H9 (cell line): ENCODE results near the gene MRLN. TPM values are rescaled to one million over a fixed set of nuclear protein-coding genes. Genes with fewer than 3 reads are reported as not detected.

Experiments
- DNase-seq: peaks from one replicate; pipeline ENCODE4 v3.0.0-alpha.2; 2017
- H2AFZ ChIP-seq: one replicate; pipeline ENCODE4 v1.6.1; 2013; ENCODE audit warnings: mild to moderate bottlenecking, low read length, control low read depth, moderate library complexity
- H2AK5ac ChIP-seq: 2 replicates; pipeline ENCODE4 v1.6.1; 2013; ENCODE audit warnings: low read length, control low read depth, mixed read lengths; ENCODE audit not compliant: insufficient read length
- H2BK120ac ChIP-seq: one replicate; pipeline ENCODE4 v1.6.1; 2013; ENCODE audit warnings: low read depth, mild to moderate bottlenecking, low read length, control low read depth, inconsistent platforms; ENCODE audit not compliant: poor library complexity, severe bottlenecking
- H2BK12ac ChIP-seq: 2 replicates; pipeline ENCODE4 v1.6.1; 2013; ENCODE audit warnings: low read length, control low read depth, mixed read lengths, low read depth; ENCODE audit not compliant: insufficient read length
- H2BK15ac ChIP-seq: 2 replicates; pipeline ENCODE4 v1.6.1; 2013; ENCODE audit warnings: low read depth, low read length, control low read depth
- H2BK20ac ChIP-seq: one replicate; pipeline ENCODE4 v1.6.1; 2013; ENCODE audit warnings: low read depth, mild to moderate bottlenecking, low read length, control low read depth, inconsistent platforms; ENCODE audit not compliant: poor library complexity, severe bottlenecking
- H2BK5ac ChIP-seq: 2 replicates; pipeline ENCODE4 v1.6.1; 2013; ENCODE audit warnings: low read length, control low read depth, mixed read lengths; ENCODE audit not compliant: insufficient read length
- H3K14ac ChIP-seq: 2 replicates; pipeline ENCODE4 v1.6.1; 2013; ENCODE audit warnings: low read length, control low read depth; ENCODE audit not compliant: insufficient read depth
- H3K18ac ChIP-seq: 2 replicates; pipeline ENCODE4 v1.6.1; 2013; ENCODE audit warnings: low read depth, mild to moderate bottlenecking, mixed read lengths, low read length, control low read depth; ENCODE audit not compliant: insufficient read length
- H3K23ac ChIP-seq: 2 replicates; pipeline ENCODE4 v1.6.1; 2013; ENCODE audit warnings: low read length, control low read depth, mixed read lengths, low read depth; ENCODE audit not compliant: insufficient read length
- H3K23me2 ChIP-seq: 2 replicates; pipeline ENCODE4 v1.6.1; 2013; ENCODE audit warnings: low read depth, mild to moderate bottlenecking, mixed read lengths, low read length, control low read depth; ENCODE audit not compliant: insufficient read length, poor library complexity, severe bottlenecking
- H3K27ac ChIP-seq: 2 replicates; pipeline ENCODE4 v1.5.1; 2013; ENCODE audit warnings: low read length, control low read depth, mixed read lengths, low read depth; ENCODE audit not compliant: insufficient read length
- H3K27me3 ChIP-seq: 2 replicates; pipeline ENCODE4 v1.6.1; 2013; ENCODE audit warnings: low read length, control low read depth, inconsistent platforms; ENCODE audit not compliant: insufficient read depth
- H3K4ac ChIP-seq: 2 replicates; pipeline ENCODE4 v1.6.1; 2013; ENCODE audit warnings: low read depth, mild to moderate bottlenecking, control low read depth, inconsistent platforms, low read length, moderate library complexity
- H3K4me1 ChIP-seq: 2 replicates; pipeline ENCODE4 v1.6.1; 2013; ENCODE audit warnings: low read length, control low read depth, inconsistent platforms; ENCODE audit not compliant: insufficient read depth
- H3K4me2 ChIP-seq: 2 replicates; pipeline ENCODE4 v1.6.1; 2013; ENCODE audit warnings: low read length, control low read depth, mixed read lengths; ENCODE audit not compliant: insufficient read length, insufficient read depth
- H3K56ac ChIP-seq: 2 replicates; pipeline ENCODE4 v1.6.1; 2013; ENCODE audit warnings: low read depth, mild to moderate bottlenecking, mixed read lengths, low read length, control low read depth; ENCODE audit not compliant: insufficient read length
- H3K79me1 ChIP-seq: 2 replicates; pipeline ENCODE4 v1.6.1; 2013; ENCODE audit warnings: low read depth, mild to moderate bottlenecking, moderate library complexity, low read length, control low read depth, inconsistent platforms; ENCODE audit not compliant: insufficient read depth, poor library complexity, severe bottlenecking
- H3K79me2 ChIP-seq: 2 replicates; pipeline ENCODE4 v1.6.1; 2013; ENCODE audit warnings: low read length, control low read depth, inconsistent platforms; ENCODE audit not compliant: insufficient read depth
- H3K9ac ChIP-seq: 2 replicates; pipeline ENCODE4 v1.6.1; 2013; ENCODE audit warnings: low read length, control low read depth, mixed read lengths; ENCODE audit not compliant: insufficient read length; ENCODE audit errors: extremely low read depth
- H3K9me3 ChIP-seq: one replicate; pipeline ENCODE4 v1.6.1; 2013; ENCODE audit warnings: low read depth, low read length, inconsistent platforms; ENCODE audit not compliant: control insufficient read depth
- H3T11ph ChIP-seq: one replicate; pipeline ENCODE4 v1.6.1; 2013; ENCODE audit warnings: mild to moderate bottlenecking, low read length, control low read depth, inconsistent platforms
- H4K20me1 ChIP-seq: one replicate; pipeline ENCODE4 v1.6.1; 2013; ENCODE audit not compliant: control insufficient read depth, insufficient read length, insufficient read depth
- H4K5ac ChIP-seq: 2 replicates; pipeline ENCODE4 v1.6.1; 2013; ENCODE audit warnings: low read depth, mild to moderate bottlenecking, mixed read lengths, low read length, control low read depth; ENCODE audit not compliant: insufficient read length
- H4K8ac ChIP-seq: replicated peaks from 2 replicates; pipeline ENCODE4 v1.6.1; 2013; ENCODE audit warnings: low read length, control low read depth, mixed read lengths, low read depth; ENCODE audit not compliant: insufficient read length
- H4K91ac ChIP-seq: 2 replicates; pipeline ENCODE4 v1.6.1; 2013; ENCODE audit warnings: low read depth, mild to moderate bottlenecking, moderate library complexity, mixed read lengths, low read length, control low read depth; ENCODE audit not compliant: insufficient read length
- H3K27ac Mint-ChIP-seq, 3 experiments: 2 replicates in 2 of 3; 3 replicates in 1 of 3; pipeline ENCODE4 v1.8.0; 2020 to 2021; ENCODE audit warnings: mixed read lengths in 3 of 3, mild to moderate bottlenecking in 1 of 3, moderate library complexity in 1 of 3
- H3K27me3 Mint-ChIP-seq: 2 replicates; pipeline ENCODE4 v1.8.0; 2021; ENCODE audit warnings: low read depth, mild to moderate bottlenecking, moderate library complexity, mixed read lengths
- H3K36me3 Mint-ChIP-seq, 3 experiments: 2 replicates in 2 of 3; 3 replicates in 1 of 3; pipeline ENCODE4 v1.8.0; 2020 to 2021; ENCODE audit warnings: low read depth in 3 of 3, mixed read lengths in 3 of 3; ENCODE audit not compliant: insufficient read depth in 1 of 3
- H3K4me1 Mint-ChIP-seq, 2 experiments: 2 replicates each; pipeline ENCODE4 v1.8.0; 2020; ENCODE audit warnings: mixed read lengths in 2 of 2
- H3K4me3 Mint-ChIP-seq, 2 experiments: 2 replicates in 1 of 2; 3 replicates in 1 of 2; pipeline ENCODE4 v1.8.0; 2020 to 2021; ENCODE audit warnings: mild to moderate bottlenecking in 2 of 2, mixed read lengths in 2 of 2, moderate library complexity in 1 of 2
- H3K9me3 Mint-ChIP-seq, 2 experiments: 2 replicates in 1 of 2; 3 replicates in 1 of 2; pipeline ENCODE4 v1.8.0; 2020; ENCODE audit warnings: mild to moderate bottlenecking in 2 of 2, mixed read lengths in 2 of 2, moderate library complexity in 1 of 2
- CTCF ChIP-seq: fragments of 200-600 bp; sonication (generic); conservative IDR thresholded peaks from 3 replicates; pipeline ENCODE4 v1.8.0; 2021; ENCODE audit warnings: antibody characterized with exemption, mild to moderate bottlenecking
- WGBS: extraction: QIAGEN DNeasy Blood & Tissue Kit; methylation state at CpG from one replicate; pipeline ENCODE4 v1.1.7; 2013; ENCODE audit warnings: missing lambda C conversion rate, low lambda C conversion rate, mixed read lengths; ENCODE audit not compliant: insufficient read length; ENCODE audit errors: extremely low coverage; 5-methylcytosine and 5-hydroxymethylcytosine counted together
- total RNA-seq: library from RNA; stranded (reverse); gene quantifications from 2 replicates; pipeline ENCODE4 v1.2.1, GENCODE V29; 2021

The MRLN gene
- total RNA-seq, 1 experiment from 2014 or later = not detected

DNA sequence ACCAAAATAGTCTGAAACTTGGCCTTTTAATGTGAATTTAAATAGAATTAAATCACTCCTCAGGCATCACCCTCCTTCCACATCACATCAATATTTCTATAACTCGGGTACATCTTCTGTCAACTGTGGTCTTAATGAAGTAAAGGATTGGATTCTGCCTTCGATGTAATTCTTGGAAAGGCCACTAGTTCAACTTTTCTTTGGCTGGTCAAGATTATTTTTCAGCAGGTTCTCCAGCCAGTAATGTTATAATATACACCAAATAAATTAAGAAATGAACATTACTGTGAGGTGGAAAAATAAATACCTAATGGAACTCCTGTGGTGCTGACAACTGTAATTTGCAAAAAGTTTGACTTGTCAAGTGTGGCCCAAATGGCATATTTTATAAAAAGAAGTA, 33.9 kb downstream of the MRLN start:
- no peak overlapping the region for H3K56ac ChIP-seq
- no peaks in the 10 kb centered on the region for H3K79me1 ChIP-seq
- no peak for DNase-seq
- peak; percentile 55 for TF ChIP-seq CTCF
- H2BK5ac ChIP-seq = no peak overlapping the region
- H4K8ac ChIP-seq = no peak overlapping the region
- H3T11ph ChIP-seq = no peak overlapping the region
- no CpG with 5 or more reads among the region's 2 CpGs for WGBS
- H2BK20ac ChIP-seq = no peak overlapping the region
- H3K9me3 Mint-ChIP-seq = peaks cover 8 to 9% of the 10 kb centered on the region in 2 experiments
- H3K9me3 ChIP-seq = no peaks in the 10 kb centered on the region
- peaks cover 0 to 9% (median 0%) of the 10 kb centered on the region in 3 experiments; a peak in 2 of 7 replicates for H3K36me3 Mint-ChIP-seq
- no peaks in the 10 kb centered on the region for H3K27me3 Mint-ChIP-seq
- no peak overlapping the region for H4K91ac ChIP-seq
- no peak overlapping the region for H3K9ac ChIP-seq
- H3K4me1 ChIP-seq = no peaks in the 10 kb centered on the region
- H3K4me1 Mint-ChIP-seq = peaks cover 2 to 5% of the 10 kb centered on the region in 2 experiments
- H3K27ac ChIP-seq = no peak overlapping the region
- no peaks in the 10 kb centered on the region for H4K20me1 ChIP-seq
- H4K5ac ChIP-seq = no peak overlapping the region
- H3K4ac ChIP-seq = no peak overlapping the region
- no peaks in the 10 kb centered on the region for H3K79me2 ChIP-seq
- H2BK15ac ChIP-seq = no peak overlapping the region
- H2AK5ac ChIP-seq = no peak overlapping the region
- H3K4me3 Mint-ChIP-seq = no peak overlapping the region
- H3K23me2 ChIP-seq = no peaks in the 10 kb centered on the region
- H3K18ac ChIP-seq = no peak overlapping the region
- H3K14ac ChIP-seq = no peak overlapping the region
- no peak overlapping the region for H3K23ac ChIP-seq
- H2BK120ac ChIP-seq = no peak overlapping the region
- H3K27ac Mint-ChIP-seq = no peak overlapping the region
- no peak overlapping the region for H3K4me2 ChIP-seq
- no peak overlapping the region for H2BK12ac ChIP-seq
- H2AFZ ChIP-seq = no peak overlapping the region
- no peaks in the 10 kb centered on the region for H3K27me3 ChIP-seq
